Thoracic aorta (tissue), 2 donors: ENCODE results near the gene GINS2. TPM values are rescaled to one million over a fixed set of nuclear protein-coding genes. Genes with fewer than 3 reads are reported as not detected.

Experiments used
- ATAC-seq: fragments of 150-250 bp; one replicate; pipeline ENCODE4 v1.8.0; 2017; ENCODE audit warnings: low read depth; ENCODE audit not compliant: insufficient number of reproducible peaks, low FRiP score
- DNase-seq: peaks from one replicate; pipeline ENCODE4 v3.0.0-alpha.2; 2020; ENCODE audit warnings: low spot score
- H3K27ac ChIP-seq, 2 donors: fragments of 200-600 bp; sonication (generic); 1 replicate in 1 of 2; 2 replicates in 1 of 2; pipeline ENCODE4 v1.5.1; 2016; ENCODE audit warnings: mild to moderate bottlenecking in 2 of 2, moderate library complexity in 2 of 2
- H3K27me3 ChIP-seq: fragments of 200-600 bp; sonication (generic); replicated peaks from 2 replicates; pipeline ENCODE4 v1.6.0; 2016; ENCODE audit warnings: mild to moderate bottlenecking; ENCODE audit not compliant: insufficient read depth
- H3K36me3 ChIP-seq: fragments of 200-600 bp; sonication (generic); one replicate; pipeline ENCODE4 v1.5.1; 2016
- H3K4me1 ChIP-seq, 2 donors: fragments of 200-600 bp; sonication (generic); 1 replicate in 1 of 2; 2 replicates in 1 of 2; pipeline versions ENCODE4 v1.5.1 to v1.6.0; 2016; ENCODE audit warnings: low read depth in 2 of 2, mild to moderate bottlenecking in 1 of 2; ENCODE audit not compliant: control insufficient read depth in 1 of 2
- H3K4me3 ChIP-seq: fragments of 200-600 bp; sonication (generic); 2 replicates; pipeline ENCODE4 v1.5.1; 2016; ENCODE audit warnings: mild to moderate bottlenecking
- H3K9me3 ChIP-seq: fragments of 200-600 bp; sonication (generic); 2 replicates; pipeline ENCODE4 v1.5.1; 2016
- CTCF ChIP-seq: fragments of 200-600 bp; sonication (generic); IDR thresholded peaks from one replicate; pipeline ENCODE4 v1.5.1; 2019; ENCODE audit warnings: antibody characterized with exemption
- total RNA-seq, 2 donors: library from RNA; depleted of rRNA; stranded (reverse); fragments of >200 nt; gene quantifications; one replicate each; pipeline versions ENCODE4 v1.1.0 to v1.2.3, GENCODE V29; 2016

The GINS2 gene
- total RNA-seq, 2 donors from 2014 or later: 0.28 to 2.0 TPM

GRCh38 chr16:85709766-85710585, 21.2 kb upstream of the GINS2 start:
- Histone ChIP-seq H3K9me3 (peaks cover 5% of the 10 kb centered on the region), H3K4me1 (no peaks in the 10 kb centered on the region)
- no peak for ATAC-seq

GRCh38 chr16:85708338-85708737, 19.6 kb upstream of the GINS2 start:
- Histone ChIP-seq H3K27me3 (no peaks in the 10 kb centered on the region), H3K4me1 (no peaks in the 10 kb centered on the region), H3K4me3 (no peak overlapping the region), H3K36me3 (no peaks in the 10 kb centered on the region), H3K27ac (no peak overlapping the region), H3K9me3 (peaks cover 5% of the 10 kb centered on the region)
- no peak for TF ChIP-seq CTCF
- ATAC-seq: no peak
- DNase-seq: no peak

More at GRCh38 chr16:85709766-85710585, 21.2 kb upstream of the GINS2 start:
- Histone ChIP-seq H3K4me3 (no peak overlapping the region), H3K27ac (no peak overlapping the region), H3K27me3 (no peaks in the 10 kb centered on the region), H3K36me3 (no peaks in the 10 kb centered on the region)
- no peak for DNase-seq
- TF ChIP-seq CTCF: no peak

- Histone ChIP-seq H3K4me3 (no peak overlapping the region), H3K27me3 (no peaks in the 10 kb centered on the region)
- ATAC-seq: no peak
Measured at GRCh38 chr16:85707528-85708095, 18.9 kb upstream of the GINS2 start.

GRCh38 chr16:85706449-85707034, 17.8 kb upstream of the GINS2 start:
- Histone ChIP-seq H3K4me1 (no peaks in the 10 kb centered on the region), H3K9me3 (no peaks in the 10 kb centered on the region), H3K36me3 (no peaks in the 10 kb centered on the region), H3K4me3 (no peak overlapping the region), H3K27ac (no peak overlapping the region), H3K27me3 (no peaks in the 10 kb centered on the region)
- no peak for TF ChIP-seq CTCF
- no peak for DNase-seq
- ATAC-seq: no peak

More at GRCh38 chr16:85707528-85708095, 18.9 kb upstream of the GINS2 start:
- Histone ChIP-seq H3K36me3 (no peaks in the 10 kb centered on the region), H3K27ac (no peak overlapping the region), H3K4me1 (no peaks in the 10 kb centered on the region), H3K9me3 (peaks cover 5% of the 10 kb centered on the region)
- DNase-seq: no peak
- no peak for TF ChIP-seq CTCF
